OCI-LY3 (cell line): ENCODE measurements around the gene EVA1A.

ENCODE experiments used
- H2AFZ ChIP-seq: fragments of 200-600, 300-600 bp; shearing (Covaris generic); 2 replicates; pipeline ENCODE4 v1.6.0; 2014; ENCODE audit warnings: antibody characterized with exemption, low read depth, low read length
- H3K27ac ChIP-seq: fragments of 200-600, 300-600 bp; sonication (generic); 2 replicates; pipeline ENCODE4 v1.5.1; 2014; ENCODE audit warnings: mild to moderate bottlenecking, low read length, moderate library complexity, mixed read lengths
- H3K27me3 ChIP-seq: fragments of 200-600, 300-600 bp; sonication (generic); 2 replicates; pipeline ENCODE4 v1.6.1; 2014; ENCODE audit warnings: low read depth, low read length, mixed read lengths
- H3K36me3 ChIP-seq: fragments of 200-600, 300-600 bp; sonication (generic); replicated peaks from 2 replicates; pipeline ENCODE3; 2014; ENCODE audit warnings: low read depth, low read length, mixed read lengths
- H3K4me1 ChIP-seq: fragments of 300-600, 200-600 bp; sonication (generic); 2 replicates; pipeline ENCODE4 v1.6.1; 2014; ENCODE audit warnings: low read length, mixed read lengths
- H3K4me2 ChIP-seq: fragments of 200-600, 300-600 bp; sonication (generic); 2 replicates; pipeline ENCODE4 v1.6.1; 2014; ENCODE audit warnings: low read length, mixed read lengths
- H3K4me3 ChIP-seq: fragments of 300-600, 200-600 bp; sonication (generic); 2 replicates; pipeline ENCODE4 v1.5.1; 2014; ENCODE audit warnings: antibody characterized with exemption, mild to moderate bottlenecking, low read length, moderate library complexity
- H3K79me2 ChIP-seq: fragments of 300-600, 200-600 bp; shearing (Covaris generic); 2 replicates; pipeline ENCODE4 v1.6.1; 2014; ENCODE audit warnings: mild to moderate bottlenecking, low read length, mixed read lengths
- H3K9ac ChIP-seq: fragments of 300-600, 200-600 bp; shearing (Covaris generic); 2 replicates; pipeline ENCODE4 v1.6.0; 2014; ENCODE audit warnings: mild to moderate bottlenecking, low read length, moderate library complexity
- H3K9me3 ChIP-seq: fragments of 200-600, 300-600 bp; shearing (Covaris generic); 2 replicates; pipeline ENCODE4 v1.6.1; 2014; ENCODE audit warnings: low read length, mixed read lengths; ENCODE audit not compliant: insufficient read depth
- H4K20me1 ChIP-seq: fragments of 200-600, 300-600 bp; sonication (generic); 2 replicates; pipeline ENCODE4 v1.6.1; 2016; ENCODE audit warnings: low read length, mixed read lengths; ENCODE audit not compliant: insufficient read depth
- CTCF ChIP-seq: fragments of 200-600, 300-600 bp; sonication (generic); IDR thresholded peaks from 2 replicates; pipeline ENCODE4 v1.5.1; 2014; ENCODE audit warnings: antibody characterized with exemption, low read length, low read depth
- EZH2phosphoT487 ChIP-seq: fragments of 200-600 bp; shearing (Covaris generic); IDR thresholded peaks from 2 replicates; pipeline ENCODE4 v1.6.1; 2018; ENCODE audit warnings: antibody characterized with exemption, mixed run types, low read depth

EVA1A gene

GRCh38 chr2:75539955-75540716 is 20.6 kb downstream of the EVA1A start:
- Histone ChIP-seq H3K27ac (no peak overlapping the region), H3K4me3 (no peak overlapping the region), H3K4me2 (no peak overlapping the region), H3K27me3 (peaks cover 7% of the 10 kb centered on the region; the same call in 1 of the 2 replicates), H3K9me3 (no peaks in the 10 kb centered on the region), H3K36me3 (no peaks in the 10 kb centered on the region), H3K79me2 (no peaks in the 10 kb centered on the region), H4K20me1 (no peaks in the 10 kb centered on the region), H3K9ac (no peak overlapping the region), H3K4me1 (no peaks in the 10 kb centered on the region), H2AFZ (no peak overlapping the region)
- TF ChIP-seq CTCF (no peak), EZH2phosphoT487 (no peak)

DNA sequence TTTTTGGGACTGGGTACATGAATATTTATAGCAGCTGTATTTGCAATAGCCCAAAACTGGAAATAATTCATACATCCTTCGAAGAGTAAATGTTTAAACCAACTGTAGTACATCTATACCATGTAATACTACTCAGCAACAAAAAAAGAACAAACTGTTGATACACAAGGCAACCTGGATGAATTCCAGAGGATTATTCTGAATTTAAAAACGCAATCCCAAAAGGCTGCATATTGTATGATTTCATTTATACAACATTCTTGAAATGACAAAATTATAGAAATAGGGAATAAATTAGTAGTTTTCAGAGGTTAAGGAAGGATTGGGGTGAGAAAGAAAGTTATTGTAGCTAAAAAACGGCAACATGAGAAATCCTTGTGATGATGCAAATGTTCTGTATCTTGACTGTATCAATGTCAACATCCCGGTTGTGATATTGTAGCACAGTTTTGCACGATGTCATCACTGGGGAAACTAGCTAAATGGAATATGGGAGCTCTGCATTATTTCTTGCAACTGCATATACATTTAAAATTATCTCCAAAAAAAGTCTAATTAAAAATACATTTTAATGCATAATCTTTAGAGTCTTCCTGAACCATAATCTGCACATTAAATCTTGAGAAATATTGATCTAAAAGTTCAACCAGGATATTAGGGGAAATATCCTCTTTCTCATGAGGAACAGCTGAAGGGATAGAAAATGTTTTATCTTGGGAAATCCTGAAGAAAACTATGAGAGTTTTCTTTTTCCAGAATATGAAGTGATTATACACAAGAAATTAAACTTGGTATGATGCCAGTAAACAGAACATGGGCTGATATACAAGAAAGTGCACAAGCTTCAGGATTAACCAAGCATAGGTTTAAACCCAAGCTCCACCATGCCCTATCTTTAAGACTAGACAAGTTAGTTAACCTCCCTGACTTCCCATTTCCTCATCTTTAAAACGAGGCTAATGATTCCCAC is 21.9 kb downstream of the EVA1A start:
- no peaks in the 10 kb centered on the region for H3K79me2 ChIP-seq
- no peaks in the 10 kb centered on the region for H4K20me1 ChIP-seq

GRCh38 chr2:75537658-75538057 is 23.1 kb downstream of the EVA1A start:
- Histone ChIP-seq H3K4me1 (no peaks in the 10 kb centered on the region), H3K27me3 (peaks cover 7% of the 10 kb centered on the region; the same call in 1 of the 2 replicates), H3K4me3 (no peak overlapping the region), H3K9me3 (no peaks in the 10 kb centered on the region), H2AFZ (no peak overlapping the region), H3K4me2 (no peak overlapping the region), H3K79me2 (no peaks in the 10 kb centered on the region), H3K36me3 (no peaks in the 10 kb centered on the region), H3K9ac (no peak overlapping the region), H3K27ac (no peak overlapping the region), H4K20me1 (no peaks in the 10 kb centered on the region)
- TF ChIP-seq CTCF (no peak), EZH2phosphoT487 (no peak)

More for the DNA sequence above, 21.9 kb downstream of the EVA1A start:
- H3K36me3 ChIP-seq = no peaks in the 10 kb centered on the region
- H3K27me3 ChIP-seq = peaks cover 7% of the 10 kb centered on the region; the same call in 1 of the 2 replicates
- H2AFZ ChIP-seq = no peak overlapping the region
- no peak overlapping the region for H3K4me2 ChIP-seq
- no peak overlapping the region for H3K4me3 ChIP-seq
- no peak overlapping the region for H3K27ac ChIP-seq
- no peaks in the 10 kb centered on the region for H3K9me3 ChIP-seq
- H3K9ac ChIP-seq = no peak overlapping the region
- no peak for TF ChIP-seq EZH2phosphoT487
- no peak for TF ChIP-seq CTCF
- no peaks in the 10 kb centered on the region for H3K4me1 ChIP-seq

DNA sequence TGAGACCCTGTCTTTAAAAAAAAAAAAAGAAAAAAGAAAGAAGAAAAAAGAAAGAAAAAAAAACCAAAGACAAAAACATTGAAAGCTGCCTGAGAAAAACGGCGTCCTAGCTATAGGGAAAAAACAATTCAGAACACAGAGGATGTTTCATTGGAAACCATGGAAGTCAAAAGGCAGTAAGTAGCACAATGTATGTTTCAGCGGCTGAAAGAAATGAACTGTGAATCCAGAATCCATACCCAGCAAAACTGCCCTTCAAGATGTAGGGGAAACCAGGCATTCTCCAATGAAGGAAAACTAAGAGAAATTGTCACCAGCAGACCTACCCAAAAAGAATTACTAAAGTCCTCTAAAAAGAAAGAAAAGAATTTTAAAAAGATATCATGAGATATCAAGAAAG is 27.6 kb downstream of the EVA1A start:
- Histone ChIP-seq H2AFZ (no peak overlapping the region), H3K27me3 (no peaks in the 10 kb centered on the region), H3K4me2 (no peak overlapping the region), H3K36me3 (no peaks in the 10 kb centered on the region), H3K4me3 (no peak overlapping the region), H3K9me3 (no peaks in the 10 kb centered on the region), H4K20me1 (no peaks in the 10 kb centered on the region), H3K79me2 (no peaks in the 10 kb centered on the region), H3K9ac (no peak overlapping the region), H3K27ac (no peak overlapping the region), H3K4me1 (no peaks in the 10 kb centered on the region)
- TF ChIP-seq EZH2phosphoT487 = no peak
- TF ChIP-seq CTCF = no peak
